Sciatic nerve (tissue), 2 donors: ENCODE data around the gene ABLIM2. TPM values are rescaled to one million over a fixed set of nuclear protein-coding genes. Genes with fewer than 3 reads are reported as not detected.

Experiments used
- ATAC-seq: fragments of 200-7000 bp; cut with Tn5 transposase; one replicate; pipeline ENCODE4 v1.9.1; 2020; ENCODE audit warnings: mild to moderate bottlenecking, moderate library complexity
- DNase-seq: peaks from one replicate; pipeline ENCODE4 v3.0.0-alpha.2; 2020; ENCODE audit warnings: low spot score
- intact Hi-C: fragments of 100-400 bp; cut with DNase I; formaldehyde crosslinking; loops from one replicate; pipeline ENCODE4 v1.14.2; 2022
- total RNA-seq: library from RNA; stranded (reverse); fragmentation: NEBNext Ultra II Directional; extraction: Animal tissue kit (Norgen Biotek cat#: 25700); gene quantifications from one replicate; pipeline ENCODE4 v1.2.1, GENCODE V29; 2021
- donor health status: DM: no; HTN: no; CAD: no.
- donor health status: DM: no; HTN: no; CAD: no.

ABLIM2 gene
- total RNA-seq, 1 donor from 2014 or later: 44.4 TPM

- ATAC-seq (no peak), DNase-seq (no peak)
- intact Hi-C loops: no loop called here
Measured at GRCh38 chr4:8179074-8179473, 20.5 kb upstream of the ABLIM2 start.

- no peak for ATAC-seq
- no peak for DNase-seq
- intact Hi-C loops: no loop called here
Measured at GRCh38 chr4:8177956-8178355, 19.3 kb upstream of the ABLIM2 start.

- intact Hi-C loops: no loop called here
- no peak for ATAC-seq
- DNase-seq: no peak
Measured at GRCh38 chr4:8177552-8177951, 18.9 kb upstream of the ABLIM2 start.

DNA sequence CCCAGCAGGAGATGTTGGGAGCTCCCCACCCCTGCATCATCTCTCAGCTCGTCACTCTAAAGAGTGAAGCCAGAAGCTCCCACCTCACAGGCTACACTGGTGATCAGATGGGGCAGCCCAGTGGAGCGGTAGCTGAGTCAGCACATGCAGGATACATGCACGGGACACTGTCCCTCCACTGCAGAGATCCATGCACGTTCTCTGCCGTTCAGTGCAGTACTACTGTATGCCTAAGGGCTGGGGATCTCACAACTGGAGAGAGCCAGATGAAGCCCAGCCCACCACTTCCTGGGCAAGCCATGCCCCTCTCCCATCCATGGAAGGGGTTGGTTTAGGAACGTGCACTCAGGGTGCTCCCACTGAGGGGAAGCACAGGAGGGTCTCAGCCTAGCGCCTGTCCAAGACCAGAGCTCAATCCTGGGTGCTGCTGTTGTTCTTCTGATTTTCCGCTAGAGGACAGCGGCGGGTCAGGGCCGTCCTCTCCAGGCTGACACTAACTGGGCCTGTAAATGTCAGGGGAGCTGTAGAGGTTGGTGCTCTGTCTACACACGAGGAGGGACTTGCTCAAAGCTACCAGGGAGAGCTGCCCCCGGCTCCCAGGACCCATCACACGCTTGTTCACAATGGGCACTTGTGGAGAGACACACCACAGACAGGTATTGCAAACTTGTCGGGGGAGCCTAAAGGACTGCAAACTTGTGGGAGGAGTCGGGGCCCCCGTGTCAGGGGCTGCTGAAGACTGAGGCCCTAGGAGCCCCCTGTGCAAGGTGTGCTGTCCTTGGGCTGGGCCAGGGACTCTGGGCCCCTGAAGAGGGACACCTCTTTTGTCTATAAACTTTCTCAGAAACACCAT lies 18.2 kb upstream of the ABLIM2 start:
- ATAC-seq (peak; percentile 83), DNase-seq (no peak)
- intact Hi-C loops: no loop called here

DNA sequence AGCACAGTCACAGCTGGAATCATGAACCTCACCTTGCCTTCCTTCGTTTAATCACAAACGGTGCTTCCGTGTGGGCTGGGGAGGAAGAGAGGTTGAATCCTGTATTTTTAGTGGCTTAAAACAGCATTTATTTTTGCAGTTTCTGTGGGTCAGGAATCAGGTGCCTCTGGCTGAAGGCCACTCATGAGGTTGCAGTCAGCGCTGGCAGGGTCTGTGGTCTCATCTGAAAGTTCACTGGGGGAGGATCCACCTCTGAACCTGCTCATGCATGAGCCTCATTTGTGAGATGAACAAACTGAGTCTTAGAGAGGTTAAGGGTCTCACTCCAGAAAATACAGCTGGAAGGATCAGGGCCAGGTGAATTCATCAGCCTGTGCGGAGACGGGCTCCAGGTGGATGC lies 17.1 kb upstream of the ABLIM2 start:
- ATAC-seq (no peak), DNase-seq (no peak)
- intact Hi-C loops: loop anchor here (1.0 kb wide), 1 partner anchor 60 kb away; no protein-coding TSS in a partner anchor

- ATAC-seq (no peak), DNase-seq (no peak)
- intact Hi-C loops: loop anchor here (1.0 kb wide), 1 partner anchor 60 kb away; no protein-coding TSS in a partner anchor
Measured at GRCh38 chr4:8174970-8175369, 16.4 kb upstream of the ABLIM2 start.

DNA sequence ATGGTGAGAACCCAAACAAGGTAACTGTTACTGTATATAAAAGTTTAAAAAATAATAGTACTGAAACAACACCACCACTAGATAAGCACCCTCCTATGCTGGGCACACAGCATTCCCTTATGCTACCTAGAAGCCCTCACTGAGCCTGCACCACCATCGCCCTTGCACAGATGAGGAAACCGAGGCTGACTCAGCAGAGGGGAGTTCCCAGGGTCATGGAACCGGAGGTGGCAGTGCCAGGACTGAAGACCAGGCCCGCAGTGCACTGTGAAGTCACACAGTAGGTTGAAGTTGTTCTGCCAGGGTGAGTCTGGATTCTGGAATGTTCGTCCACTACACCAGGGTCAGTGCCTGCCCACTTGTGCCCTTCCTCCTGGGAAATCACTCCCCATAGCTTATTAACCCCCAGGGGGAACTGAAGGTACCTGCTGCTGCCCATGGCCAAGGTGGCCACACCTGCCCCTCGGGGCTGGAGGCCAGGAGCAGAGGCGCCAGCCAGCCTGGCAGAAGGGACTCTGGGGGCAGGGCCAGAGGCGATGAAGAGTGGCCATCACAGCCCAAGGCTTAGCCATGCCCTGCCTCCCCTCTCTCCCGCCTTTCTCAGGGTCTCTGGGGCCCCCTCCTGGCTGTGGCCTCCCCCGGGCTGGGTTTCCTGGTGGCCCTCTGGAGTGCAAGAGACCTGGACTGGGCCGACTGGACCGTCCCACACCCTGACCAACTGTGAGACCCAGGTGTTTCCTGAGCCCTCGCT lies 15.1 kb upstream of the ABLIM2 start:
- ATAC-seq: no peak
- no peak for DNase-seq
- intact Hi-C loops: no loop called here

- ATAC-seq (no peak), DNase-seq (no peak)
- intact Hi-C loops: no loop called here
Measured at GRCh38 chr4:8171984-8172924, 13.6 kb upstream of the ABLIM2 start.

GRCh38 chr4:8171266-8171665 lies 12.7 kb upstream of the ABLIM2 start:
- ATAC-seq (no peak), DNase-seq (no peak)
- intact Hi-C loops: no loop called here

DNA sequence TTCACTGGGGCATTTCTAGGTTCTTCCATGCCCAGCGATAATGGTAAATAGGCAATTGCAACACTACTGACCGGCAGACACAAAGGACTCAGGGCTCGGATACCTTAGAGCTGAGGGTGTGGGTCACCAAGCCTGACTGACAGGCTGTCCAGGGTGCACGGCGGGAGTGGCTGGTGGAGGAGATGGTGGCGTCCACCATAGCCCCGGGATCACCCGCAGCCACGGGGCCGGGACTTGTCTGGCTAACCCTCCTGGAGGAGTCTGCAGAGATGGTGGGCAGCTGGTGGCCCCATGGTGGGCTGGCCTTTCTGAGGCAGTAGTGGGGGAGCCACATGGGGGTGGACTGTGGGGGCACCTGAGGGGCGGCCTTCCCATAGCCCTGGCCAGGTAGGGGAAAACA lies 11.7 kb upstream of the ABLIM2 start:
- intact Hi-C loops: no loop called here
- ATAC-seq (no peak), DNase-seq (no peak)

GRCh38 chr4:8169763-8170162 lies 11.2 kb upstream of the ABLIM2 start:
- no peak for DNase-seq
- no peak for ATAC-seq
- intact Hi-C loops: no loop called here

DNA sequence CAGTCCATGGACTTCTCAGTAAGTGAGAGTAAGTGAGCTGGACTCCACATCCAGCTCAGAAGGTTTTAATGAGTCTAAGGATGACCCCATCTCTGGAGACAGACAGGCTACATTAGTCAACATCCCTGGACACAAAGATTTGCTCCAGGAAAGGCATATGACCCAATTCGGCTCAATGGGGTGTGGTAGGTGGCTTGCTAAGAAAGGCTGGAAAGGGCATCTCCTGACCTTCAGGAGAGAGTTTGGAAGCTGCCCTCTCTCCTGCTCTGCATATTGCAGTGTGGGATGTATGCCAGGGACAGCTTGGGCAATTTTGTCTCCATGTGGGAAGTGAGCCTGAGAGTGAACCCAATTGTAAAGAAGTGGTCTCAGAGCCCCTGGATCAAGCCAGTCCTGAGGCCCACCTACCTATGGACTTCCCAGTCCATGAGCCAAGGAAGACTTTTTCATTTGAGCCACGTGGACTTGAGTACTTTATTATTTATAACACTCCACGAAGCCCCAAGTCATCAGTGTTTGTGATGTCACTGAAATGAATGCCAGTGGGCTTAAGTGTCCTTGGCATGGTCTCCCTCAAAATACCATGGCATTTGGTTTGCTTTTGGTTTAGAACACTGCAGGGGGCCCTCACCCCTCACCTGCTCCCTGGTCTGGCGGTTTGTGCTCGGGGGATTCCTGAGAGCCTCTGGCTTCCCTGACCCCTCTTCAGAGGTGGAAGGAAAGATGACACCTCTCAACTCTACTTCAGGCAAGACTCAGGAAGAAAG lies 10.4 kb upstream of the ABLIM2 start:
- ATAC-seq: no peak
- DNase-seq: no peak
- intact Hi-C loops: no loop called here

DNA sequence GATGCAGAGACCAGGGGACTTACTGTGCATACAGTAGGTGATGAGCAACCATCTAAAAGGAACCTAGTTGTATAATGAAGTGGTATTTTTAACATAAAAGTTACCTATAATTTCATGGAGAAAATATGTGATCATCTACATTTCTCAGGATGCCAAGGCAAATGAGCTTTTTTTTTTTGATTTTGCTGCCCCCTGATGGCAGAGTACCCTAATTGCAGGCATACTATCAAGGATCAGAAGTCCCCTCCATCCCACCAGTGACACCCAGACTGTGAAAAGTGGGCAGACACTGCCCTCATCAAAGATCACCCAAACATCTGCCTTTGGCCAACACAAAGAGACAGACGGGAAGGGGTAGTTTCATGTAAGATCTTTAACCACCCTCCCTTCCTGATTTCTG lies 9.6 kb upstream of the ABLIM2 start:
- no peak for ATAC-seq
- intact Hi-C loops: no loop called here

GRCh38 chr4:8167815-8168214 lies 9.2 kb upstream of the ABLIM2 start:
- intact Hi-C loops: no loop called here
- no peak for DNase-seq
- ATAC-seq: peak; percentile 85

More for the DNA sequence above, 9.6 kb upstream of the ABLIM2 start:
- no peak for DNase-seq

DNA sequence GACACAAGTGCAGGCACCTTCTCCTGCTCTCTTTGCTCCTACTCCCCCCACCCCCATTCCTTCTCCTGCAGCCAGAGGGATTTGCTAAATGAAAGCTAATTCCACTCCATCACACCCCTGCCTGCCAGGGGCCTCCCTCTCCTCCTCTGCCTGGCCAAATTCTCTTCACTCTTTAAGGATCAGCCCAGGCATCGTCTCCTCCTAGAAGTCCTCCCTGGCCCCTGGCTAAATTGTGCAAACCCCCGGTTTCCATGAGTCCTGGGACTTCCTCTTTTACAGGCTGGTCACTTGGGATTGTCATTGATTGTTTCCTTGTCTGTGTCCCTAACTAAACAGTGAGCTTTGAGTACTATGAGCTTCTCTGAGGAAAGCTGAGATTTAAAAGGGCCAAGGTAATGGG lies 8.7 kb upstream of the ABLIM2 start:
- DNase-seq (no peak), ATAC-seq (peak; percentile 44)
- intact Hi-C loops: no loop called here

GRCh38 chr4:8165374-8165896 lies 6.8 kb upstream of the ABLIM2 start:
- DNase-seq (no peak), ATAC-seq (no peak)
- intact Hi-C loops: no loop called here

GRCh38 chr4:8164687-8165086 lies 6.1 kb upstream of the ABLIM2 start:
- ATAC-seq: no peak
- intact Hi-C loops: no loop called here
- DNase-seq: no peak

DNA sequence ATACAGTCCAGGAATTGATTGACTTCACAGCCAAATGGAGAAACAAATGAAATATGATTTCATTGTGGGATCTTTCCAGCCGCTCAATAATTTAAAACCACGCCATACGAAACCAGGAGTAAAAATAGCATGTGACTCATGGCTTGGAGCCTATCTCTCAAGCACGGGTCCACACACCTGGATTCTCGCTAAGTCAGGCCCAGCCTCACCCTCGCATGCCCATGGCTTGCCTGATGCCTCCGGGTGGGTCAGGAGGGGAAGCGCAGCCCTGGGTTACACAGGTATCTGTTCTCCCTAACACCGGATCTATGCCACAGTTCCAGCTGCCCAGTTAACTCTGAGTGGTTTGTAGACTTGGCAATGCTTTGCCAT lies 5.6 kb upstream of the ABLIM2 start:
- ATAC-seq (no peak), DNase-seq (no peak)
- intact Hi-C loops: no loop called here
